Fibroblast of skin of right quadriceps (primary cell): ENCODE data around the gene JPT2.

ENCODE experiments used
- DNase-seq: peaks from one replicate; pipeline ENCODE4 v3.0.0-alpha.2; 2013

JPT2 gene

DNA sequence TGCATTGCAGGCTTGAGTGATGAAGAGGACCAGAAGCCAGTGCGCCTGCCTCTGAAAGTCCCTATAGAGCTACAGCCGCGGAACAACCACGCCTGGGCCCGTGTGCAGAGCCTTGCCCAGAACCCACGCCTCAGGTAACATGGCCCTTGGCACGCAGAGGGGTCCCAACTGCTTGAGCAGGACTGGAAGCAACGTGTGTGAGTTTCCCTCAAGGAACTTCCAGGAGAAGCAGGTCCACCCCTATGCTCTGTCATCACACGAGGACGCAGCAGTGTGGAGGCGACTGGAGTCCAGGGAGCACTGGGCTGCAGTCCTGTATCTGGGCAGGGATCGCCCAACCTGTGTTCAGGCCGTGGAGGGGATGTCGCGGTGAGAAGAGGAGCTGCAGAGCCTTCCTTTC lies 25.1 kb upstream of the JPT2 start:
- no peak for DNase-seq

- DNase-seq, result no peak
These were observed 23.4 kb upstream of the JPT2 start for GRCh38 chr16:1654505-1655268.

GRCh38 chr16:1655269-1655807 lies 22.7 kb upstream of the JPT2 start:
- DNase-seq, result no peak

DNA sequence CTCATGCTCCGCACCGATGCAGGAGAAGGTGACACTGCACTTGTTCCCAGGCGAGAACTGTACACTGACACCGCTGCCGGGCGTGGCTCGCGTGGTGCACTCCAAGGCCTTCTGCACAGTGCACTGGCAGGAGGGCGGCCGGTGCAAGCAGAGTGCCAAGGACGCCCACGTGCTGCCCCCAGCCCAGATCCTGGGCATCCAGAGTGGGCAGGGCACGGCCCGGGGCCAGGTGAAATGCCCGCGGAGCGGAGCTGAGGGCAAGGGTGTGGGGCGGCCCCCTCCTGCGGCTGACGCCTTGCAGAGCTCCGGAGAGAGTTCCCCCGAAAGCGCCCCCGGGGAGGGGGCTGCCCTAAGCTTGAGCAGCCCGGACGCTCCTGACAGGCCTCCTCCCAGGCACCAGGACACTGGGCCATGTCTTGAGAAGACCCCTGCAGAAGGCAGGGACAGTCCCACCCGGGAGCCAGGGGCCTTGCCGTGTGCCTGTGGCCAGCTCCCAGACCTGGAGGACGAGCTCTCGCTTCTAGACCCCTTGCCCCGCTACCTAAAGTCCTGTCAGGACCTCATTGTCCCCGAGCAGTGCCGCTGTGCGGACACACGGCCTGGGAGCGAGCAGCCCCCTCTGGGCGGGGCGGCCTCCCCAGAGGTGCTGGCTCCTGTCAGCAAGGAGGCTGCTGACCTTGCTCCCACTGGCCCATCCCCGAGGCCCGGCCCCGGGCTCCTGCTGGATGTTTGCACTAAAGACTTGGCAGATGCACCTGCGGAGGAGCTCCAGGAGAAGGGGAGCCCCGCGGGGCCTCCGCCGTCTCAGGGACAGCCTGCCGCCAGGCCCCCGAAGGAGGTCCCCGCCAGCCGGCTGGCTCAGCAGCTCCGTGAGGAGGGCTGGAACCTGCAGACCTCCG lies 21.9 kb upstream of the JPT2 start:
- no peak for DNase-seq

GRCh38 chr16:1656808-1657617 lies 21.1 kb upstream of the JPT2 start:
- DNase-seq, result no peak

DNA sequence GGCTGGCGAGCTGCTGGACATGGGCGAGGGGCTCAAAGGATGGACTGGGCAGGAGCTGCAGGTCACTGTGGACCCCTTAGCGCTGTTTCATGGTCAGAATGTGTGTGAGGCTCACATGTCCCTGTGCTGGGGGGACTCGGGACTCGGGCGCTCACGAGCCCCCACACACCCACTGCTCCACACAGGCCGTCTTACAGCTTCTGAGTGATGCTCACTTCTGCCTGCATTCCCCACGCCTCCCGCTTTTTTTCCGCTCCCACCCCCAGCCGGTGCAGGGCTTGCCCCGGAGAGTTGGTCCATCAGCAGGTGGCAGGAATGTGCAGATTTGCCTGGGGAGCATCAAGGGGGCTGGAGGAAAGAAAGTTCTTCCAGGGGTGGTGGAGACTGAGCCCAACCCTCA lies 20.2 kb upstream of the JPT2 start:
- no peak for DNase-seq

DNA sequence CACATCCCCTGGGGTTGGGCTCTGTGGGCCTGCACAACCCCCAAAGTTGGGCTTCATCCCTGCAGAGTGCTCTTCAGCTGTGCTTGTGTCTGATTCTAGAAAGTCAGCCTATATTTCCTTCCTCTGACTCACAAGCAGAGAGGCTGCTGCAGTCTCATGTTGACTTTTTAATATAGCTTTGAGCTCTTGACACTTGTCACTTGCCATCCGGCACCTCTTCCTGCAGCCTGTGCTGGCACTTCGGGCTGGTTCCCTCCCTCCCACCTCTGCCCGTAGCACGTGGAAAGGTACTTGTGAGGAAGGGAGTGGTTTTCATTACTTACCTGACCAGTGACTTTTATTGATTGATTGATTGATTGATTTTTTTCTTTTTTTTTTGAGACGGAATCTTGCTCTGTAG lies 19.0 kb upstream of the JPT2 start:
- DNase-seq, result no peak

- DNase-seq, result no peak
These were observed 16.3 kb upstream of the JPT2 start for GRCh38 chr16:1661826-1662225.

GRCh38 chr16:1662543-1662942 lies 15.5 kb upstream of the JPT2 start:
- DNase-seq, result no peak

DNA sequence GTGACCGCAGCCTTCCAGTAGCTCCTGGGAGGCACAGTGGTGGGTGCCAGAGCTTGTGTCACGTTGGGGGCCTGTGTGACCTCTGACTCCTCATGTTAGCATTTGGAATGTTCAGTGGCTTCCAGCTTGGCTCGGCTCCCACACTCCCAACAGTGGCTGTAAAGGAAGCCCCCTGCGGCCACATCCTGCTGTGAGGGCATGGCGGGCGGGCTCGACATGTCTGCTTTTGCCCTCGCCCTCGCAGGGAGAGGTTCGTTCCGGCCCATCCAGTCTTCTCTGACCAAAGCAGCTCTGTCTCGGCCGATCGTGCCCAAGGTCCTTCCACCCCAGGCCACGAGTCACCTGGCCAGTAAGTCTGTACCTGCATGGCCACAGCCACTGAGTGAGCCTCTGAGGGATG lies 12.2 kb upstream of the JPT2 start:
- no peak for DNase-seq

- DNase-seq, result no peak
These were observed 11.8 kb upstream of the JPT2 start for GRCh38 chr16:1666316-1666715.

GRCh38 chr16:1667271-1667670 lies 10.8 kb upstream of the JPT2 start:
- DNase-seq, result no peak

DNA sequence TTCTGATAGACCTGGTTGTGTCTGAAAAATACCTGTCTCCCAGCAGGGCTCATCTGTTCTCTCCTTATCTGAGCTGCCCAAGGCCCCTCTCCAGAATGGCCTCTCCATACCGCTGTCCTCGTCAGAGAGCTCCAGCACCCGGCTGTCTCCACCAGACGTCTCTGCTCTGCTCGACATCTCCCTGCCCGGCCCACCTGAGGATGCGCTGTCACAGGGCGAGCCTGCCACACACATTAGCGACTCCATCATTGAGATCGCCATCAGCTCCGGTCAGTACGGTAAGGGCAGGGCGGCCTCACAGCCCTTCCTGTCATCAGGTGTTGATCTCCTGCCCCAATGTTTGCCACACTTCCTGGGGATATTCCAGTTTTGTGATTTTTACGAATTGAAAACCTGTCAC lies 10.2 kb upstream of the JPT2 start:
- DNase-seq, result no peak

- no peak for DNase-seq
These were observed 9.3 kb upstream of the JPT2 start for GRCh38 chr16:1668612-1669319.

- no peak for DNase-seq
These were observed 8.4 kb upstream of the JPT2 start for GRCh38 chr16:1669698-1670097.

- DNase-seq, result no peak
These were observed 7.7 kb upstream of the JPT2 start for GRCh38 chr16:1670371-1670770.

GRCh38 chr16:1670866-1671265 lies 7.2 kb upstream of the JPT2 start:
- DNase-seq, result no peak

DNA sequence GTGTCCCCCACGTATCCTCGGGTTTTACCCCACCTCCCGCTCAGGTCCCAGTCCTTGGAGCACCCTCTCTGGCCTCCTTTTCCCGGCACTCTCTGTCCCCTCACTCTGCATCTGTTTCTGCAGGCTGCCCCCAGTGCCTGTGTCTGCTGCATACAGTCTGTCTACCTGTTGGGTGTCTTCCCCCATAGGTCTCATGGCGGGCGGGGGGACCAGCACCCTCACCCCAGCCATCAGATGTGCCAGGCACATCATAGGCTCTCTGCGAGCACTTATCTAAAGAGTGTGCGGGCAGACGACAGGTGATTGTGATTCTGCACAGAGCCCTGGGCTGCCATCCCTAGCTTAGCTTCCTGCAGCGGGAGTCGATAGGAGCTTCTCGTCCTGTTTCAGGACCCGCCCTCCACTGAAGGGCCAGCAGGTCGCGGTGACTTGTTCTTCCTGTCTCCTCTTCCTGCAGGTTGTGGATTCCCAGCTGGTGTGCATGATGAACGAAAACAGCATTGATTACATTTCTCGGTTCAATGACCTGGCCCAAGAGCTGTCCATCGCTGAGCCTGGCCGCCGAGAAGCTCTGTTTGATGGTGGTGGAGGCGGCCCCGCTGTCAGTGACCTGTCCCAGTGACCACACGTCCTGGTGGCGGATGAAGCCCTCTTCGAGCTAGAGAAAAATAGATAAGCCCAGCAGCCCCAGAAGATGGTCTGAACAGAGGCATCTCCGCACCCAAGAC lies 4.5 kb upstream of the JPT2 start:
- DNase-seq, result no peak

DNA sequence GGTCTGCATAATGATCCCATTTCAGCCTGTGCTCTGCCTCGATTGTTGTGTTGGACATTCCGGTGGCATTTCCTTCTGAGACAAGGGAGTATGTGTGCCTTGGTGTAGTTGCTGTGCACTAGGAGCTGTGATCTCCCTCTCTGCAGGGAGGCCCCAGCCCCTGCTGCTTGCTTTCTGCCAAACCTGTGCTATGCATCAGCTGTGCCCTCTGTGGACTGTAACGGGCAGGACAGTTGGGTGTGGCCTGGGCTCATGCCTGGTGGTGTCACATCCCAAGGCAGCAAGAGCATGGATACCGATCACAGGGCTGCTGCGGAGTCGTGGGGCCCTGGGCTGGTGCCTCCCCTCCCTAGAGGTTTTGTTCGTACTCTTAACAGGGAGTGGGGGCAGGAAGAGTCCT lies 3.8 kb upstream of the JPT2 start:
- no peak for DNase-seq

- peak; percentile 52 for DNase-seq
These were observed 3.1 kb upstream of the JPT2 start for GRCh38 chr16:1674751-1675664.

DNA sequence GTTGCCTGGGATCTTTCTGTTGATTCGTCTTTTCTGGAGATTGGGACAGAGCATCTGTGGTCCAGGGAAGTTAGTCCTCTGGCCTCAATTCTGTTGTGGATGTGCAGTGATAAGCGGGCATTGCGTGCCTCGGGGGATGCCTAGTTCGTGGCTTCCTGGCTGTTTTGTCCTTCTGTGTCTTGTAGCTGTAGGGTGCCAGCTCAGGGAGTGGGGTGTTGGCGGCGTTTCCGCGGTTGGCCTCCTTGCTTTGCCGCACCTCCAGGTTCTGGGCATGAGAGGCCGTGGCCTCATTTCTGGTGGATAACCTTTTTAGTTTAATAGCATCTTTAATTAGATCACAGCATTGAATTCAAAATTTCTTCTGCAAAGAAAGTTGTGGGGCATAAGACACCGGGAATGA lies 1.4 kb upstream of the JPT2 start:
- no peak for DNase-seq
